ENCODE measurements around the gene NEURL1.
A peak's percentile ranks its signal among the peaks of the same experiment; 100 is the strongest.
"Not testable (repeated sequence)": the region's sequence is repeated elsewhere in the genome, so short reads cannot be mapped to it uniquely, and the experiment has no call there.

NEURL1 gene

GRCh38 chr10:103600325-103600724, 106.8 kb downstream of the NEURL1 start:
- no peak for DNase-seq (ENCODE audit: extremely low read depth in 1 of 2, low read depth in 1 of 2)

GRCh38 chr10:103600956-103601569, 107.6 kb downstream of the NEURL1 start:
- DNase-seq (ENCODE audit: extremely low read depth in 1 of 2, low read depth in 1 of 2): no peak

GRCh38 chr10:103602028-103602851, 108.7 kb downstream of the NEURL1 start:
- no peak for DNase-seq (ENCODE audit: extremely low read depth in 1 of 2, low read depth in 1 of 2)

- no peak for DNase-seq (ENCODE audit: extremely low read depth in 1 of 2, low read depth in 1 of 2)
Observed at GRCh38 chr10:103602852-103603155, 109.3 kb downstream of the NEURL1 start.

GRCh38 chr10:103603382-103603781, 109.9 kb downstream of the NEURL1 start:
- DNase-seq (ENCODE audit: extremely low read depth in 1 of 2, low read depth in 1 of 2): no peak

GRCh38 chr10:103605359-103606096, 112.0 kb downstream of the NEURL1 start:
- peak in 1 of 2 donors; percentile 10 for DNase-seq (ENCODE audit: extremely low read depth in 1 of 2, low read depth in 1 of 2)

- DNase-seq (ENCODE audit: extremely low read depth in 1 of 2, low read depth in 1 of 2): not testable (repeated sequence)
Observed at GRCh38 chr10:103606097-103606438, 112.6 kb downstream of the NEURL1 start.

GRCh38 chr10:103607051-103607450, 113.5 kb downstream of the NEURL1 start:
- not testable (repeated sequence) for DNase-seq (ENCODE audit: extremely low read depth in 1 of 2, low read depth in 1 of 2)

- not testable (repeated sequence) for DNase-seq (ENCODE audit: extremely low read depth in 1 of 2, low read depth in 1 of 2)
Observed at GRCh38 chr10:103608056-103608455, 114.6 kb downstream of the NEURL1 start.

- no peak for DNase-seq (ENCODE audit: extremely low read depth in 1 of 2, low read depth in 1 of 2)
Observed at GRCh38 chr10:103609231-103610082, 116.0 kb downstream of the NEURL1 start.

- no peak for DNase-seq (ENCODE audit: extremely low read depth in 1 of 2, low read depth in 1 of 2)
Observed at GRCh38 chr10:103610083-103610472, 116.6 kb downstream of the NEURL1 start.

GRCh38 chr10:103610921-103611511, 117.5 kb downstream of the NEURL1 start:
- no peak for DNase-seq (ENCODE audit: extremely low read depth in 1 of 2, low read depth in 1 of 2)

GRCh38 chr10:103612462-103613365, 119.2 kb downstream of the NEURL1 start:
- no peak for DNase-seq (ENCODE audit: extremely low read depth in 1 of 2, low read depth in 1 of 2)

GRCh38 chr10:103613616-103614015, 120.1 kb downstream of the NEURL1 start:
- no peak for DNase-seq (ENCODE audit: extremely low read depth in 1 of 2, low read depth in 1 of 2)

- DNase-seq (ENCODE audit: extremely low read depth in 1 of 2, low read depth in 1 of 2): no peak
Observed at GRCh38 chr10:103614306-103615158, 121.0 kb downstream of the NEURL1 start.

- DNase-seq (ENCODE audit: extremely low read depth in 1 of 2, low read depth in 1 of 2): no peak
Observed at GRCh38 chr10:103616705-103617601, 123.4 kb downstream of the NEURL1 start.

- no peak for DNase-seq (ENCODE audit: extremely low read depth in 1 of 2, low read depth in 1 of 2)
Observed at GRCh38 chr10:103617602-103618385, 124.3 kb downstream of the NEURL1 start.

Measured in activated CD8-positive, alpha-beta memory T cell treated with anti-CD3 and anti-CD28 coated beads for 1 hour (primary cell).